Stimulated activated CD8-positive, alpha-beta memory T cell treated with anti-CD3 and anti-CD28 coated beads, Interleukin-2, amount 100 ng/mL, for 1 hour (primary cell): ENCODE data around the gene AKNA.
"Not testable (repeated sequence)": the region's sequence is repeated elsewhere in the genome, so short reads cannot be mapped to it uniquely, and the experiment has no call there.

ENCODE experiments used
- DNase-seq, 2 donors: peaks; one replicate each; pipeline ENCODE4 v3.0.0-alpha.2; 2020; ENCODE audit warnings: low read depth in 2 of 2

The AKNA gene

DNA sequence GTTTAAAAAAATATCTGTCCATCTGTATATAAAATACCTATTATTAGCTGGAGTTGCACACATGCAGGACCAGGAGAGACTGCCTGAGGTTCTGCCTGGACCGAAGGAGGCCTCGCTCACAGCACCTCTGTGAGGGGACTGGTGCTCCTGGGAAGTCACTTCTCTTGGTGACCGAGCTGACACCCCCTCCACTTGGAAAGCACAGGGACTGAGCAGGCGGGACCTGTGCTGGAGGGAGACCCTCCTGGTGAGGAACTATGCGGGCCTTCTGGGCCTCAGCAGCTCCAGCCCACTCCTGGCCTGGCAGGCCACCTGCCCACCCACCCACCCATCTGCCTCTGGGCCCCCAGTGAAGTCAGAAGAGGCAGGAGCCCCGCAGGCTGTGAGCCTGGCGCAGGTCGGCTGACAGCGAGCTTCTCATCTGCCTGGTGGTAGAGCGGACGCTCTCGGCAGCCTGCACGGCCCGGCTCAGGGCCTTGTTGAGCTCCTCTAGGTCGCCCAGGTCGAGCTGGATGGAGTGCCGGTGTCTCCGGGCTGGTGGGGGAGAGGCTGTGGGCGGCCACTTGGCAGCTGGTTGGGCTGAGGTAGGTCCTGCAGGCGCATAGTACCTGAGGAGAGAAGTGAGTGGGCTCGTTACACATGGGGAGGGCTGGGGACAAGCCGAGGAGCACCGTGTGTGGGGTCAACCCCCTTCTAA, 50.9 kb downstream of the AKNA start:
- no peak for DNase-seq

DNA sequence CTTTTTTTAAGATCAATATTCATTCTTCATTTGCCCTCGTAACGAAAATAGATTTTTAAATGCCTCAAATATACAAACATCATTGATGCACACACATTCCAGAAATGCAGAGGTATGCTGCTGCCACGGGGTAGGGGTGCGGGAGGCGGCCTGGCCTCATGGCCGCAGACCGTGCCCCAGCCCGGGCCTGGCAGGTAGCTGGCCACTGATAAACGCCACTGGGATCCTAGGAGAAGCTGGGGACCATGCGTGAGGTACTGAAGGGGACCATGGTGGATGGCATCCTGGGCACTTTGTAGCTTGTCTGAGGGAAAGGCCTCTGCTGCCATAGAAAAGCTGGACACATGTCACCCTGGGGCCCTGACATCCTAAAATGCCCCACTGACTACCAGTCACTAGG, 51.6 kb downstream of the AKNA start:
- DNase-seq: no peak

DNA sequence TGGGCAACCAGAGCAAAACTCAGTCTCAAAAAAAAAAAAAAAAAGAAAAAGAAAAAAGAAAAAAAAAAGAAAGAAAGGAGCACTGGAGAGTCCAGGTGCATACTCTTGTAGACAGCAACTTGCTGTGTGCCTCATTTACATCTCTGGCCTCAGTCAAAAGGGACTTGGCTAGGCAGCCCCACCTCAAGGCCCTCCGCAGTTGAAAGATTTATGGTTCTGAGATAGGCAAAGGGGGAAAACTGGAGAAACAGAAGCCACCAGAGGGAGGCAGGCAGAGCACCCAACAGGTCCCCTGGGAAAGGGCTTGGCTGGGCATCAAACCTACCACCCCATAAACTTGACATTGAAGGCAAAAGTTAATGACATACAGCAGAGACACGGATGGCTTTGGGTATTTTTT, 52.0 kb downstream of the AKNA start:
- no peak for DNase-seq

GRCh38 chr9:114334490-114334889, 53.3 kb downstream of the AKNA start:
- DNase-seq: no peak

GRCh38 chr9:114333718-114334117, 54.1 kb downstream of the AKNA start:
- not testable (repeated sequence) for DNase-seq

GRCh38 chr9:114332474-114333040, 55.2 kb downstream of the AKNA start:
- not testable (repeated sequence) for DNase-seq

- not testable (repeated sequence) for DNase-seq
Measured at GRCh38 chr9:114331229-114332195, 56.3 kb downstream of the AKNA start.

DNA sequence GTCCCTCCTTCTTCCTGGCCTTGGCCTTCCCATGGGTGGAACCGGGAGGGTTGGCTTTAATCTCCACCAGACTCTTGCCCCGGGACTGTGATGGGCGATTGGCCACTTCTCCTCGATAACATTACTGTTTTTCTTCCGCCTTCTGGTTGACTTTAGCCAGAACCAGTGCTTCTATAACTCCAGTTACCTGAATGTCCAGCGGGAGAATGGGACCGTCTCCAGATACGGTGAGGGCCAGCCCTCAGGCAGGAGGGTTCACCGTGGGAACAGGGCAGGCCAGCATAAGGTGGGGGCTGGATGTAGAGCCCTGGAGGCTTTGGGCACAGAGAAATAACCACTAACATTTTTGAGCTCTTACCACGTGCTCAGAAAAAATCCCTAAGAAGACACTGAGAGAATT, 57.1 kb downstream of the AKNA start:
- no peak for DNase-seq

- DNase-seq: not testable (repeated sequence)
Measured at GRCh38 chr9:114329625-114330022, 58.2 kb downstream of the AKNA start, which contains the start of gene ORM2. ORM2 (plus strand) TSS chr9:114329869; CDS start chr9:114329905, 36 bp downstream.

DNA sequence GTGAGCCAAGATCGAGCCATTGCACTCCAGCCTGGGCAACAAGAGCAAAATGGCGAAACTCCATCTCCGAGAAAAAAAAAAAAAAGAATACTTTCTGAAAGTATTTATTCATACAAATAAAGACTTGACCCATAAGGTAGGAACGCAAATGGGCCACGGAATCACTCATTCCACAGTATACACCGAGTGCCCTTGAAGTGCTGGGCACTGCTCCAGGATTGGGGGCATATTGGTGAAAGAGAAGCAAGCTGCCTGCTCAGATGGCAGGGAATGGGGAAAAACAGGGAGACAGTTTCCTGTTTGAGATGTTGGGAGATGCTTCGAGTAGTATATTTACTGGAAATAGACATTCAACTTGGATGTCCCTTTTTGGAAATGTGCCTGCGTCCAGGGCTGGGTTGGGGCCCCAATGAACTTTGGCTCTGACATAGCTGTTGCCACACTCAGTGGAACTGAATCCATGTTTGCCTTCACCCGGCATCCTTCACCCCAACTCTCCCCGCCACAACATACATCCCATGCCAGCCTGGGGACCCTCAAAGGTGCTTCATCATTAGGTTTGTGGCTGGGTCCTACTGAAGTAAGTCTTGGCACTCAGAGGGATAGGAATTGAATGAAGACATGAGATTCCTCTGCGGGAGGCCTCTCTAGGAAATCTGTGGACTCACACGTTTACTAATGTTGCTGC, 58.7 kb downstream of the AKNA start:
- DNase-seq: not testable (repeated sequence)

DNA sequence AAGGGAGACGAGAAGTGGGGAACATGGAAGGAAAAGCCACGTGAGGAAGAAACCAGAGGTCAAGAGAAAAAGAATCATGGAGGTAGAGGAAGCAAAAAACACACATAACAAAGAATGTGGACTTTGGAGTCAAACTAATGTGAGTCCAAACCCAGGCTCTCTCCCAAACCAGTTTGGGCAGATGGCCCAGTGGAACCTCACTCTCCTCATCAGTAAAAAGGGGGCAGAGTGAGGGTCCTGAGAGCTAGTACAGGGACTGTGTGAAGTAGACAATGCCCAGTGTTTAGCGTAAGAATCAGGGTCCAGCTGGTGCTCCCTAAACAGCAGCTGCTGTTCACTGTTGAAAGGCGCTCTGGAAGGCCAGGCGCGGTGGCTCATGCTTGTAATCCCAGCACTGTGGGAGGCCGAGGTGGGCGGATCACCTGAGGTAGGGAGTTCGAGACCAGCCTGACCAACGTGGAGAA, 59.4 kb downstream of the AKNA start:
- DNase-seq: not testable (repeated sequence)

GRCh38 chr9:114327749-114328148, 60.0 kb downstream of the AKNA start:
- no peak for DNase-seq

DNA sequence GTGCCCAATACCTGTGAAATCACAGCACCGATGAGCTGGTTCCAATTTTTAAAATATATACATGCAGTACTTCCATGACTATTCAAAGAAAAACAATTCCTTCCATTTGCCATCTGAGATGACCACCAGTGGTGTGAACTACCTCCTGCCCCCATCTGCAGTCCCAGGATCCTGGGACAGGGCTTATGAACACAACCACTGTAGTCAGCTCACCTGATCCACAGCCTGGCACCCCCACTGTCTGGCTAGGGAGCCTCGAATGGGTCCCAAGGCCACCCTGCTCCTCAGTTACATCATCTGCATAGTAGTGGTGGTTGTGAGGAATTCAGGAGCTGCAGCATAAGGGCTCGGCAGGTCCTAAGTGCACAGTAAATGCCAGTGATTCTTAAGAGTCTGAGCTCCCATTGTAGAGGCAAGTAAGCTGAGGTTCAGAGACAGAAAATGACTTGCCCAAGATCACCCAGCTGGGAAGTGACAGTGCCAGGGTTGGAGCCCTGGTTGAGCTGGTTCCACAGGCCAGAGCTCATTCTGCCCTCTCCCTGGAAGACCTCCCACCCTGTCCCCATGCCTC, 62.0 kb downstream of the AKNA start:
- not testable (repeated sequence) for DNase-seq

DNA sequence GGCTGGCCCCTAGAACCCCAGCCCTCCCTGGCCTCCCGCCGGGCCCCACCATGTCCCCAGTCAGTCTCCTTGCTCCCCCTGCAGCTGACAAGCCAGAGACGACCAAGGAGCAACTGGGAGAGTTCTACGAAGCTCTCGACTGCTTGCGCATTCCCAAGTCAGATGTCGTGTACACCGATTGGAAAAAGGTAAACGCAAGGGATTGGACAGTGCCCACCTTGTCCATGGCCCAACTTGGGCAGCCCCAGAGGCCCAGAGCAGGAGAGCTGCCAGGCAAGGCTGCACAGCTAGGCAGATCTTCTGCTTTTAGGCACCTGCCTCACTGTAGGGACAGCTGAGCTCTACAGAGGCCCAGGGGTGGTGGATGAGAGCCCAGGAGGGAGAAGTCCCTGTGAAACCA, 62.8 kb downstream of the AKNA start:
- DNase-seq: not testable (repeated sequence)

- no peak for DNase-seq
Measured at GRCh38 chr9:114324492-114324891, 63.3 kb downstream of the AKNA start.

DNA sequence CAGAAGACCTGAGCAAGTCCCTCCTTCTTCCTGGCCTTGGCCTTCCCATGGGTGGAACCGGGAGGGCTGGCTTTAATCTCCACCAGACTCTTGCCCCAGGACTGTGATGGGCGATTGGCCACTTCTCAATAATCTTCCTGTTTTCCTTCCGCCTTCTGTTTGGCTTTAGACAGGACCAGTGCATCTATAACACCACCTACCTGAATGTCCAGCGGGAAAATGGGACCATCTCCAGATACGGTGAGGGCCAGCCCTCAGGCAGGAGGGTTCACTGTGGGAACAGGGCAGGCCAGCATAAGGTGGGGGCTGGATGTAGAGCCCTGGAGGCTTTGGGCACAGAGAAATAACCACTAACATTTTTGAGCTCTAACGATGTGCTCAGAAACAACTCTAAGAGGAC, 63.9 kb downstream of the AKNA start:
- not testable (repeated sequence) for DNase-seq

DNA sequence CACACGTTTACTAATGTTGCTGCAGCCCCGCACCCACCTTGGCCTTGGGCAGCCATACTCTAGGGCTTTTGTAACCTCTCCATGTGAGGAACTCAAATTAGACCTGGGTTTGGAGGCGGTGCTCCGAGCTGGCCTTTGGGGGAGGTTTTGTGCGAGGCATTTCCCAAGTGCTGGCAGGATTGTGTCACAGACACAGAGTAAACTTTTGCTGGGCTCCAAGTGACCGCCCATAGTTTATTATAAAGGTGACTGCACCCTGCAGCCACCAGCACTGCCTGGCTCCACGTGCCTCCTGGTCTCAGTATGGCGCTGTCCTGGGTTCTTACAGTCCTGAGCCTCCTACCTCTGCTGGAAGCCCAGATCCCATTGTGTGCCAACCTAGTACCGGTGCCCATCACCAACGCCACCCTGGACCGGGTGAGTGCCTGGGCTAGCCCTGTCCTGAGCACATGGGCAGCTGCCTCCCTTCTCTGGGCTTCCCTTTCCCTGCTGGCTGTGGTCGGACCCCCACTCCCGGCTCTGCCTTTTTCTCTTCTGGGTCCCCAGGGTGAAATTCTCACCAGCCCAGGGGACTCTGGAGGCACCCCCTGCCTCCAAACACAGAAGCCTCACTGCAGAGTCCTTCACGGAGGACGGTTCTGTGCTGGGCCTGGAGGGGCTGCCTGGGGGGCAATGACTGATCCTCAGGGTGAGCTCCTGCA, 64.8 kb downstream of the AKNA start, which contains the start of gene ORM1:
ORM1 (plus strand) TSS at position 268 of the 701 bp plus-strand sequence; CDS start at position 304, 36 bp downstream.
- not testable (repeated sequence) for DNase-seq

DNA sequence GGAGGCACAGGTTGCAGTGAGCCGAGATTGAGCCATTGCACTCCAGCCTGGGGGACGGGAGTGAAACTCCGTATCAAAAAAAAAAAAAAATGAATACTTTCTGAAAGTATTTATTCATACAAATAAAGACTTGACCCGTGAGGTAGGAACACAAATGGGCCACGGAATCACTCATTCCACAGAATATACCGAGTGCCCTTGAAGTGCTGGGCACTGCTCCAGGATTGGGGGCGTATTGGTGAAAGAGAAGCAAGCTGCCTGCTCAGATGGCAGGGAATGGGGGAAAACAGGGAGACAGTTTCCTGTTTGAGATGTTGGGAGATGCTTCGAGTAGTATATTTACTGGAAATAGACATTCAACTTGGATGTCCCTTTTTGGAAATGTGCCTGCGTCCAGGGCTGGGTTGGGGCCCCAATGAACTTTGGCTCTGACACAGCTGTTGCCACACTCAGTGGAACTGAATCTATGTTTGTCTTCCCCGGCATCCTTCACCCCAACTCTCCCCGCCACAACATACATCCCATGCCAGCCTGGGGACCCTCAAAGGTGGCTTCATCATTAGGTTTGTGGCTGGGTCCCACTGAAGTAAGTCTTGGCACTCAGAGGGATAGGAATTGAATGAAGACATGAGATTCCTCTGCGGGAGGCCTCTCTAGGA, 65.5 kb downstream of the AKNA start:
- not testable (repeated sequence) for DNase-seq

- DNase-seq: no peak
Measured at GRCh38 chr9:114321759-114322158, 66.0 kb downstream of the AKNA start.

GRCh38 chr9:114320710-114321109, 67.1 kb downstream of the AKNA start:
- not testable (repeated sequence) for DNase-seq
